ENCODE data around the gene CAMTA1. TPM values are rescaled to one million over a fixed set of nuclear protein-coding genes. Genes with fewer than 3 reads are reported as not detected.

CAMTA1 gene
- total RNA-seq, 1 experiment from 2014 or later, result 82.2 TPM

DNA sequence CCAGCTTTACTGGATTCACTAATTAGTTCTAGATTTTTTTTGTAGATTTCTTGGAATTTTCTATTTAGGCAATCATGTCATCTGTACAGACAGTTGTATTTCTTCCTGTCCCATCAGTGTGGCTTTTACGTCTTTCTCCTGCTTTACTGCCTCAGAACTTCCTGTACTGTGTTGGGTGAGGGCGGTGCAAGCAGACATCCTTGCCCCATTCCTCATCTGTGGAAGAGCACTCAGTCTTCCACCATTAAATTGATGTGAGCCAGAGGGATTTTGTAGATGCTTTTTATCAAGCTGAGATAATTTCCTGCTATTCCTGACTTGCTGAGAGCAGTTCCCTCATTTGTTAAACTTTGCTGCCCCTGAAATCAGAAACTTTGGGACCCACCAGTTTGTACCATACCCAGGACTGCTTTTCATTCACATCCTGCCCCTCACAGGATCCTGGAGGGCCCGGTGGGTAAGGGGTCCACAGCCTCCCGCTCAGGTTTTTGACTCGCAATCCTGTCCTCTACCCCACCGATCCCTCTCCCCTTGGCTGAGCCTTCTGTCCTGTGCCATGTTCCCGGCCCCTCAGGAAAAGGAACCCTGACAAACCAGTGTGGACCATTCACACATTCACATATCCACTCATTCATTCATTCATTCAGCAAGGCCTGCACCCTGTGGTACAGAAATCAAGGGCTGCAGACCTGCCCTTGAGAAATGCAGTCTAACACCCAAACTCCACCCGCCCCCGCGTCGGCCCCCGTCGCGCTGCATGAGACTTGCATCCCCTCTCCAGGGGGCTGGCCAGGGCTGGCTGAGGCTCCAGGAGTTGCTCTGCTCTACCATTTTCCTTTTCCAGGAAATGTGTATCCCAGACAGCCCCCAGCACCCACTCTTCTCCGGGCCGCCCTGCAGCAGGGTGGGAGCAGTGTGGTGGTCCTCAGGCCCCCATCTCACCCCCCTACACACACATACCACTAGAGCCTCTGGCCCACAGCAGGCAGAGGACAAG is 739.4 kb downstream of the CAMTA1 start:
- BruUV-seq (replicated peaks), result no TSS peak
- Histone ChIP-seq H3K36me3 (ENCODE audit: control insufficient read depth, insufficient read depth, low read length) (no peaks in the 10 kb centered on the region), H3K27ac (ENCODE audit: low read length) (no peak overlapping the region), H3K4me3 (ENCODE audit: low read depth in 2 of 2, low read length in 2 of 2) (no peak overlapping the region), H3K4me1 (ENCODE audit: control insufficient read depth, insufficient read depth, low read length) (no peaks in the 10 kb centered on the region), H3K9me3 (ENCODE audit: control insufficient read depth, insufficient read depth, low read depth, low read length) (no peaks in the 10 kb centered on the region), H3K27me3 (ENCODE audit: control insufficient read depth, insufficient read depth, low read length) (no peaks in the 10 kb centered on the region)
- TF ChIP-seq, protein P1, sequence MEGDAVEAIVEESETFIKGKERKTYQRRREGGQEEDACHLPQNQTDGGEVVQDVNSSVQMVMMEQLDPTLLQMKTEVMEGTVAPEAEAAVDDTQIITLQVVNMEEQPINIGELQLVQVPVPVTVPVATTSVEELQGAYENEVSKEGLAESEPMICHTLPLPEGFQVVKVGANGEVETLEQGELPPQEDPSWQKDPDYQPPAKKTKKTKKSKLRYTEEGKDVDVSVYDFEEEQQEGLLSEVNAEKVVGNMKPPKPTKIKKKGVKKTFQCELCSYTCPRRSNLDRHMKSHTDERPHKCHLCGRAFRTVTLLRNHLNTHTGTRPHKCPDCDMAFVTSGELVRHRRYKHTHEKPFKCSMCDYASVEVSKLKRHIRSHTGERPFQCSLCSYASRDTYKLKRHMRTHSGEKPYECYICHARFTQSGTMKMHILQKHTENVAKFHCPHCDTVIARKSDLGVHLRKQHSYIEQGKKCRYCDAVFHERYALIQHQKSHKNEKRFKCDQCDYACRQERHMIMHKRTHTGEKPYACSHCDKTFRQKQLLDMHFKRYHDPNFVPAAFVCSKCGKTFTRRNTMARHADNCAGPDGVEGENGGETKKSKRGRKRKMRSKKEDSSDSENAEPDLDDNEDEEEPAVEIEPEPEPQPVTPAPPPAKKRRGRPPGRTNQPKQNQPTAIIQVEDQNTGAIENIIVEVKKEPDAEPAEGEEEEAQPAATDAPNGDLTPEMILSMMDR (IDR thresholded peaks at IDR 0.05), result no peak
- TF ChIP-seq POLR2AphosphoS5 (IDR thresholded peaks at IDR 0.05; ENCODE audit: low read depth, low read length) (no peak), TCF7L2 (IDR thresholded peaks at IDR 0.05; ENCODE audit: low read depth, low read length) (no peak)
- TF ChIP-seq, protein P2, sequence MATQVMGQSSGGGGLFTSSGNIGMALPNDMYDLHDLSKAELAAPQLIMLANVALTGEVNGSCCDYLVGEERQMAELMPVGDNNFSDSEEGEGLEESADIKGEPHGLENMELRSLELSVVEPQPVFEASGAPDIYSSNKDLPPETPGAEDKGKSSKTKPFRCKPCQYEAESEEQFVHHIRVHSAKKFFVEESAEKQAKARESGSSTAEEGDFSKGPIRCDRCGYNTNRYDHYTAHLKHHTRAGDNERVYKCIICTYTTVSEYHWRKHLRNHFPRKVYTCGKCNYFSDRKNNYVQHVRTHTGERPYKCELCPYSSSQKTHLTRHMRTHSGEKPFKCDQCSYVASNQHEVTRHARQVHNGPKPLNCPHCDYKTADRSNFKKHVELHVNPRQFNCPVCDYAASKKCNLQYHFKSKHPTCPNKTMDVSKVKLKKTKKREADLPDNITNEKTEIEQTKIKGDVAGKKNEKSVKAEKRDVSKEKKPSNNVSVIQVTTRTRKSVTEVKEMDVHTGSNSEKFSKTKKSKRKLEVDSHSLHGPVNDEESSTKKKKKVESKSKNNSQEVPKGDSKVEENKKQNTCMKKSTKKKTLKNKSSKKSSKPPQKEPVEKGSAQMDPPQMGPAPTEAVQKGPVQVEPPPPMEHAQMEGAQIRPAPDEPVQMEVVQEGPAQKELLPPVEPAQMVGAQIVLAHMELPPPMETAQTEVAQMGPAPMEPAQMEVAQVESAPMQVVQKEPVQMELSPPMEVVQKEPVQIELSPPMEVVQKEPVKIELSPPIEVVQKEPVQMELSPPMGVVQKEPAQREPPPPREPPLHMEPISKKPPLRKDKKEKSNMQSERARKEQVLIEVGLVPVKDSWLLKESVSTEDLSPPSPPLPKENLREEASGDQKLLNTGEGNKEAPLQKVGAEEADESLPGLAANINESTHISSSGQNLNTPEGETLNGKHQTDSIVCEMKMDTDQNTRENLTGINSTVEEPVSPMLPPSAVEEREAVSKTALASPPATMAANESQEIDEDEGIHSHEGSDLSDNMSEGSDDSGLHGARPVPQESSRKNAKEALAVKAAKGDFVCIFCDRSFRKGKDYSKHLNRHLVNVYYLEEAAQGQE (IDR thresholded peaks at IDR 0.05; ENCODE audit: insufficient read depth in 1 of 2, low read depth in 2 of 2, low read length in 1 of 2), result no peak
- intact Hi-C loops (cut with micrococcal nuclease; ENCODE audit: unreplicated experiment), result no loop called here
- in situ Hi-C loops (cut with HindIII; ENCODE audit: low pct_unique_long_range_greater_than_20kb, low sequenced_read_pairs), result no loop called here
- DNase-seq (ENCODE audit: low read depth, low spot score) (no peak), ATAC-seq (no peak)
- ChIA-PET CTCF (no interaction called here), POLR2A (no interaction called here)

DNA sequence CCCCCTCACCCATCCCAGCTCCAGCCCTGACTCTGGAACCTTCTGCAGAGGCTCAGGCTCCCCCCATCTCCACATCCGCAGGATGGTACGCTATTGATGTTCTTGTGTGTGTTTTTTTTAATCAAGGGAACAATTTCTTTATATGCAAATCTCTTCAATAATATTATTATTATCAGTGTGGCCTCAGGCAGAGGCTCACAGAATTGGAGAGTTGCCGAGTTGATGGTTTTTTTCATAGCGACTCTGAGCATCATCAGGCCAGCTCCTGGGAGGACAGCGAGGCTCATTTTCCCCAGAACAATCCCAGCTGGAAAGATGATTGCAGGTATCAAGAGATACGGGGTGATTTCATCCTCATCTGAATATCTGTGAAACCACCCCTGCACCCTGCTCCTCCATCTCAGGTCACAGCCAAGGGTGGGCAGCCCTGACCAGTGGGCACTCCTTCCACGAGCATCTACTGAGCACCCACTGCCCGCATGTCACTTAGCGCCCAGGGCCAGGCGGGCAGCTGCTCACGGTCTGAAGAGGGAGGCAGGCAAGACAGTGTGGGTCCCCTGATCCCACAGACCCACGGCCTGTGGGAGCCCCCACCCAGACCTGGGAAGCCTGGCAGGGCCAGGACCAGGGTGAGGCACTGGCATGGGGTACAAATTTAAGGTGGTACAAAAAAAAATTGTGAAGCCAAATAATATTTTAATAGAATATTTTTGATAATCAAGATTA is 740.2 kb downstream of the CAMTA1 start:
- POLR2A ChIA-PET, result no interaction called here
- H3K27me3 ChIP-seq (ENCODE audit: control insufficient read depth, insufficient read depth, low read length), result no peaks in the 10 kb centered on the region
- no peak overlapping the region for H3K27ac ChIP-seq (ENCODE audit: low read length)
- no peaks in the 10 kb centered on the region for H3K9me3 ChIP-seq (ENCODE audit: control insufficient read depth, insufficient read depth, low read depth, low read length)
- no peak for DNase-seq (ENCODE audit: low read depth, low spot score)
- no peaks in the 10 kb centered on the region for H3K4me1 ChIP-seq (ENCODE audit: control insufficient read depth, insufficient read depth, low read length)
- in situ Hi-C loops (cut with HindIII; ENCODE audit: low pct_unique_long_range_greater_than_20kb, low sequenced_read_pairs) (no loop called here), intact Hi-C loops (cut with micrococcal nuclease; ENCODE audit: unreplicated experiment) (no loop called here)
- TF ChIP-seq, protein P1 (IDR thresholded peaks at IDR 0.05), result no peak
- TF ChIP-seq POLR2AphosphoS5 (IDR thresholded peaks at IDR 0.05; ENCODE audit: low read depth, low read length), result no peak
- TF ChIP-seq, protein P2 (IDR thresholded peaks at IDR 0.05; ENCODE audit: insufficient read depth in 1 of 2, low read depth in 2 of 2, low read length in 1 of 2), result no peak
- TF ChIP-seq TCF7L2 (IDR thresholded peaks at IDR 0.05; ENCODE audit: low read depth, low read length), result no peak
- no peak for TF ChIP-seq SIN3A (IDR thresholded peaks at IDR 0.05; ENCODE audit: borderline replicate concordance, insufficient read depth, low read depth, low read length)
- ATAC-seq, result no peak
- CTCF ChIA-PET, result no interaction called here
- H3K36me3 ChIP-seq (ENCODE audit: control insufficient read depth, insufficient read depth, low read length), result no peaks in the 10 kb centered on the region
- H3K4me3 ChIP-seq (ENCODE audit: low read depth in 2 of 2, low read length in 2 of 2), result no peak overlapping the region
- BruUV-seq (replicated peaks), result no TSS peak
